SK-N-MC (cell line): ENCODE results near the gene SCN8A.

ENCODE experiments used
- EZH2 ChIP-seq: fragments of 200-600 bp; sonication (generic); IDR thresholded peaks from one replicate; pipeline ENCODE4 v1.6.1; 2017; ENCODE audit warnings: antibody characterized with exemption
- FOXP2 ChIP-seq: optimal IDR thresholded peaks from 2 replicates; pipeline ENCODE3; 2011; ENCODE audit warnings: mild to moderate bottlenecking, moderate library complexity; ENCODE audit not compliant: insufficient read depth; ENCODE audit errors: extremely low read length, control extremely low read depth
- POLR2AphosphoS5 ChIP-seq: IDR thresholded peaks from 2 replicates; pipeline ENCODE4 v1.6.1; 2012; ENCODE audit warnings: mild to moderate bottlenecking, low read depth, low read length, borderline replicate concordance

DNA sequence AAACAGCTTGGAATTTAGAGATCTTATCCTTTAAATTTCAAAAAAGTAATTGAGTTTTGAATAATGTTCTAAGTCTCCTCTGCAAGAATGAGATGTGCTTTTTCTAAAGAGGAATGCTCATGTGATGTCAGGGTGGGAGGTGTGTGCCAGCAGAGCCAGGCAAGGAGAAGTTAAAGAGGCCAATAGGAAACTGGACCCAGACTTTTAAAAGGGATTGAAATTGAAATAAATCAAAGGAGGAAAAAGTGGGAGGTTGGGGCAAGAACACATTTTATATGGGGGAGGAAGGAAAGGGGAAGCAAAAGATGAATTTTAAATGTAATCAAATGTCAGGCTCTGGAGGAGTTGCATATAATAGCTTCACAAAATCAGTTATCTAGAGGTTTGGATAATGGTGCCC, 131.4 kb downstream of the SCN8A start:
- TF ChIP-seq FOXP2 = no peak
- TF ChIP-seq POLR2AphosphoS5 = no peak
- TF ChIP-seq EZH2 = no peak
